Stimulated activated CD4-positive, alpha-beta T cell treated with anti-CD3 and anti-CD28 coated beads, TNF-alpha, amount 100 ng/mL, for 1 hour (primary cell): Measurements from ENCODE around the gene ATP2A3.

Experiments
- DNase-seq, 3 donors: peaks; one replicate each; pipeline ENCODE4 v3.0.0-alpha.2; 2020; ENCODE audit warnings: low read depth in 3 of 3, low spot score in 1 of 3

Gene ATP2A3

GRCh38 chr17:3913531-3914311, 50.5 kb downstream of the ATP2A3 start:
- peak; percentile 45 to 76 (median 58) for DNase-seq

- no peak for DNase-seq
Measured at GRCh38 chr17:3912827-3913226, 51.4 kb downstream of the ATP2A3 start.

GRCh38 chr17:3911271-3912053, 52.8 kb downstream of the ATP2A3 start:
- peak in 2 of 3 donors; percentile 24 to 35 for DNase-seq

GRCh38 chr17:3910420-3911270, 53.6 kb downstream of the ATP2A3 start:
- DNase-seq, result no peak

- no peak for DNase-seq
Measured at GRCh38 chr17:3909257-3909656, 55.0 kb downstream of the ATP2A3 start.

- no peak for DNase-seq
Measured at GRCh38 chr17:3907483-3908216, 56.6 kb downstream of the ATP2A3 start.

- DNase-seq, result no peak
Measured at GRCh38 chr17:3906881-3907280, 57.4 kb downstream of the ATP2A3 start.

GRCh38 chr17:3905017-3905520, 59.2 kb downstream of the ATP2A3 start:
- no peak for DNase-seq

- DNase-seq, result no peak
Measured at GRCh38 chr17:3904501-3904900, 59.7 kb downstream of the ATP2A3 start.

- DNase-seq, result no peak
Measured at GRCh38 chr17:3903881-3904290, 60.4 kb downstream of the ATP2A3 start.

GRCh38 chr17:3903051-3903825, 61.0 kb downstream of the ATP2A3 start:
- no peak for DNase-seq

GRCh38 chr17:3900646-3901045, 63.6 kb downstream of the ATP2A3 start:
- no peak for DNase-seq

- no peak for DNase-seq
Measured at GRCh38 chr17:3897731-3898130, 66.5 kb downstream of the ATP2A3 start.

- DNase-seq, result no peak
Measured at GRCh38 chr17:3896968-3897235, 67.3 kb downstream of the ATP2A3 start.

- no peak for DNase-seq
Measured at GRCh38 chr17:3896108-3896967, 67.9 kb downstream of the ATP2A3 start.

GRCh38 chr17:3895354-3895753, 68.9 kb downstream of the ATP2A3 start:
- DNase-seq, result no peak

GRCh38 chr17:3894911-3895343, 69.3 kb downstream of the ATP2A3 start:
- DNase-seq, result no peak

GRCh38 chr17:3894188-3894587, 70.0 kb downstream of the ATP2A3 start:
- no peak for DNase-seq

- DNase-seq, result no peak
Measured at GRCh38 chr17:3893720-3894116, 70.5 kb downstream of the ATP2A3 start.
